Activated CD4-positive, alpha-beta T cell treated with anti-CD3 and anti-CD28 coated beads, Interleukin-2, amount 50 U/mL, for 4 hours (primary cell): Measurements from ENCODE around the gene IFNL2.
"Not testable (repeated sequence)": the region's sequence is repeated elsewhere in the genome, so short reads cannot be mapped to it uniquely, and the experiment has no call there.

Source experiments
- DNase-seq, 2 experiments: peaks; one replicate each; pipeline ENCODE4 v3.0.0-alpha.2; 2020

The IFNL2 gene

GRCh38 chr19:39297931-39298634, 29.9 kb downstream of the IFNL2 start:
- DNase-seq = peak; percentile 14 to 17

GRCh38 chr19:39299404-39299803, 31.2 kb downstream of the IFNL2 start:
- no peak for DNase-seq

- no peak for DNase-seq
These were observed 31.6 kb downstream of the IFNL2 start for GRCh38 chr19:39299832-39300231.

- DNase-seq = no peak
These were observed 32.8 kb downstream of the IFNL2 start for GRCh38 chr19:39301021-39301420.

- no peak for DNase-seq
These were observed 33.4 kb downstream of the IFNL2 start for GRCh38 chr19:39301562-39301961.

GRCh38 chr19:39303373-39304184, 35.4 kb downstream of the IFNL2 start:
- DNase-seq = no peak

- DNase-seq = no peak
These were observed 36.0 kb downstream of the IFNL2 start for GRCh38 chr19:39304185-39304513.

GRCh38 chr19:39304701-39305571, 36.7 kb downstream of the IFNL2 start:
- no peak for DNase-seq

GRCh38 chr19:39306075-39306474, 37.9 kb downstream of the IFNL2 start:
- no peak for DNase-seq

GRCh38 chr19:39307046-39307821, 39.0 kb downstream of the IFNL2 start:
- DNase-seq = no peak

- no peak for DNase-seq
These were observed 39.8 kb downstream of the IFNL2 start for GRCh38 chr19:39307822-39308530.

GRCh38 chr19:39308531-39309304, 40.5 kb downstream of the IFNL2 start:
- DNase-seq = no peak

GRCh38 chr19:39309305-39309670, 41.1 kb downstream of the IFNL2 start:
- not testable (repeated sequence) for DNase-seq

GRCh38 chr19:39310558-39311311, 42.5 kb downstream of the IFNL2 start:
- no peak for DNase-seq

GRCh38 chr19:39314016-39314728, 46.0 kb downstream of the IFNL2 start:
- DNase-seq = no peak

GRCh38 chr19:39315933-39316332, 47.7 kb downstream of the IFNL2 start:
- DNase-seq = no peak

- no peak for DNase-seq
These were observed 48.6 kb downstream of the IFNL2 start for GRCh38 chr19:39316627-39317321.

- no peak for DNase-seq
These were observed 49.3 kb downstream of the IFNL2 start for GRCh38 chr19:39317476-39317875.

GRCh38 chr19:39318071-39318470, 49.9 kb downstream of the IFNL2 start:
- DNase-seq = no peak
